Activated naive CD4-positive, alpha-beta T cell treated with anti-CD3 and anti-CD28 coated beads for 36 hours (primary cell): Measurements from ENCODE around the gene ACSF2. TPM values are rescaled to one million over a fixed set of nuclear protein-coding genes. Genes with fewer than 3 reads are reported as not detected.

Source experiments
- CTCF ChIA-PET: fragments of 350-600 bp; sonication (Branson Sonifier 250); formaldehyde crosslinking; loops from one replicate; lab custom pipeline; 2021; ENCODE audit warnings: antibody characterized with exemption; lab: Charles Lee
- DNase-seq: peaks from one replicate; pipeline ENCODE4 v3.0.0-alpha.2; 2020
- H3K27ac Mint-ChIP-seq: one replicate; pipeline ENCODE4 v1.8.0; 2021; ENCODE audit warnings: mild to moderate bottlenecking, mixed read lengths
- H3K27me3 Mint-ChIP-seq: one replicate; pipeline ENCODE4 v1.8.0; 2021; ENCODE audit warnings: low read depth, mixed read lengths
- H3K36me3 Mint-ChIP-seq: one replicate; pipeline ENCODE4 v1.8.0; 2021; ENCODE audit warnings: low read depth, mixed read lengths
- H3K4me1 Mint-ChIP-seq: one replicate; pipeline ENCODE4 v1.8.0; 2021; ENCODE audit warnings: low read depth, mixed read lengths
- H3K4me3 Mint-ChIP-seq: one replicate; pipeline ENCODE4 v1.8.0; 2021; ENCODE audit warnings: mild to moderate bottlenecking, moderate library complexity, mixed read lengths
- H3K9me3 Mint-ChIP-seq: one replicate; pipeline ENCODE4 v1.8.0; 2021; ENCODE audit warnings: mixed read lengths
- intact Hi-C: fragments of 100-400 bp; cut with micrococcal nuclease; formaldehyde crosslinking; loops from one replicate; pipeline ENCODE4 v1.15.1; 2023
- total RNA-seq, 2 experiments: library from RNA; stranded (reverse); gene quantifications; one replicate each; pipeline ENCODE4 v1.2.3, GENCODE V29; 2021

Gene ACSF2
- total RNA-seq, 2 experiments from 2014 or later: 19.7 to 20.7 TPM

GRCh38 chr17:50478391-50479381, 52.7 kb downstream of the ACSF2 start, which contains the start of gene RSAD1:
RSAD1 (plus strand) TSS chr17:50478860; CDS start chr17:50478885, 25 bp downstream.
- Mint-ChIP-seq H3K9me3 (no peaks in the 10 kb centered on the region), H3K36me3 (peaks cover 12% of the 10 kb centered on the region), H3K27me3 (peaks cover 5% of the 10 kb centered on the region), H3K27ac (peak within 1 kb of the TSS; percentile 95), H3K4me1 (peaks cover 25% of the 10 kb centered on the region), H3K4me3 (peak within 1 kb of the TSS; percentile 81)
- peak; percentile 88 for DNase-seq
- CTCF ChIA-PET: interaction anchor here (0.6 to 3.0 kb wide), 25 partner anchors 8 to 217 kb away, joined by 3 to 15 read pairs (median 4); partner anchors contain the start of genes CACNA1G, LRRC59 and SPATA20
- intact Hi-C loops: loop anchor here (1.0 to 2.0 kb wide), 10 partner anchors 32 to 278 kb away; partner anchors contain the start of genes ANKRD40, CACNA1G, LRRC59 and SPATA20

- intact Hi-C loops: loop anchor here (1.0 to 5.0 kb wide), 6 partner anchors 31 to 363 kb away; partner anchors contain the start of genes ANKRD40, LRRC59 and XYLT2
- Mint-ChIP-seq H3K4me3 (peak overlapping the region; percentile 78), H3K27ac (peak overlapping the region; percentile 76), H3K4me1 (peaks cover 25% of the 10 kb centered on the region), H3K9me3 (no peaks in the 10 kb centered on the region), H3K36me3 (peaks cover 12% of the 10 kb centered on the region), H3K27me3 (peaks cover 5% of the 10 kb centered on the region)
- peak; percentile 76 for DNase-seq
- CTCF ChIA-PET: interaction anchor here (0.6 to 3.0 kb wide), 22 partner anchors 9 to 216 kb away, joined by 3 to 15 read pairs (median 4); partner anchors contain the start of genes CACNA1G, LRRC59 and SPATA20
Observed at GRCh38 chr17:50479522-50480141, 53.6 kb downstream of the ACSF2 start.

GRCh38 chr17:50480142-50480764, 54.2 kb downstream of the ACSF2 start:
- no peak for DNase-seq
- peaks cover 12% of the 10 kb centered on the region for H3K36me3 Mint-ChIP-seq
- peaks cover 25% of the 10 kb centered on the region for H3K4me1 Mint-ChIP-seq
- no peak overlapping the region for H3K27ac Mint-ChIP-seq
- H3K4me3 Mint-ChIP-seq: peak overlapping the region; percentile 78
- intact Hi-C loops: loop anchor here (5.0 kb wide), 1 partner anchor 362 kb away; no protein-coding TSS in a partner anchor
- no peaks in the 10 kb centered on the region for H3K9me3 Mint-ChIP-seq
- H3K27me3 Mint-ChIP-seq: peaks cover 5% of the 10 kb centered on the region
- CTCF ChIA-PET: interaction anchor here (0.8 to 3.0 kb wide), 9 partner anchors 10 to 118 kb away, joined by 3 to 15 read pairs (median 7); partner anchors contain the start of gene LRRC59

GRCh38 chr17:50480854-50481490, 55.0 kb downstream of the ACSF2 start:
- no peak overlapping the region for H3K4me3 Mint-ChIP-seq
- intact Hi-C loops: loop anchor here (5.0 kb wide), 1 partner anchor 361 kb away; no protein-coding TSS in a partner anchor
- CTCF ChIA-PET: interaction anchor here (0.9 to 1.3 kb wide), 5 partner anchors 21 to 145 kb away, joined by 3 to 8 read pairs (median 6); no protein-coding TSS in a partner anchor
- H3K36me3 Mint-ChIP-seq: peaks cover 15% of the 10 kb centered on the region
- DNase-seq: no peak
- H3K27ac Mint-ChIP-seq: no peak overlapping the region
- peaks cover 25% of the 10 kb centered on the region for H3K4me1 Mint-ChIP-seq
- H3K27me3 Mint-ChIP-seq: peaks cover 5% of the 10 kb centered on the region
- H3K9me3 Mint-ChIP-seq: no peaks in the 10 kb centered on the region

GRCh38 chr17:50481648-50482047, 55.6 kb downstream of the ACSF2 start:
- CTCF ChIA-PET: interaction anchor here (0.6 to 1.8 kb wide), 10 partner anchors 20 to 146 kb away, joined by 3 to 13 read pairs (median 4); partner anchors contain the start of gene ACSF2
- intact Hi-C loops: loop anchor here (1.0 to 5.0 kb wide), 7 partner anchors 20 to 361 kb away; partner anchors contain the start of gene SPATA20
- H3K36me3 Mint-ChIP-seq: peaks cover 15% of the 10 kb centered on the region

GRCh38 chr17:50482110-50482509, 56.1 kb downstream of the ACSF2 start:
- H3K4me3 Mint-ChIP-seq: no peak overlapping the region
- H3K4me1 Mint-ChIP-seq: peaks cover 25% of the 10 kb centered on the region
- no peak overlapping the region for H3K27ac Mint-ChIP-seq
- H3K27me3 Mint-ChIP-seq: no peaks in the 10 kb centered on the region
- intact Hi-C loops: loop anchor here (1.0 to 5.0 kb wide), 7 partner anchors 19 to 360 kb away; partner anchors contain the start of gene SPATA20
- DNase-seq: no peak
- CTCF ChIA-PET: interaction anchor here (0.6 to 1.8 kb wide), 12 partner anchors 20 to 397 kb away, joined by 3 to 13 read pairs (median 4); partner anchors contain the start of gene ACSF2
- no peaks in the 10 kb centered on the region for H3K9me3 Mint-ChIP-seq
- peaks cover 15% of the 10 kb centered on the region for H3K36me3 Mint-ChIP-seq

More at GRCh38 chr17:50481648-50482047, 55.6 kb downstream of the ACSF2 start:
- peaks cover 25% of the 10 kb centered on the region for H3K4me1 Mint-ChIP-seq
- no peak for DNase-seq
- H3K4me3 Mint-ChIP-seq: no peak overlapping the region
- no peak overlapping the region for H3K27ac Mint-ChIP-seq
- peaks cover under 1% of the 10 kb centered on the region for H3K27me3 Mint-ChIP-seq
- no peaks in the 10 kb centered on the region for H3K9me3 Mint-ChIP-seq

- peaks cover 27% of the 10 kb centered on the region for H3K4me1 Mint-ChIP-seq
- peak overlapping the region; percentile 46 for H3K27ac Mint-ChIP-seq
- no peaks in the 10 kb centered on the region for H3K9me3 Mint-ChIP-seq
- CTCF ChIA-PET: interaction anchor here (0.6 to 2.4 kb wide), 14 partner anchors 14 to 396 kb away, joined by 3 to 13 read pairs (median 4); partner anchors contain the start of genes ACSF2, CHAD and COL1A1
- H3K36me3 Mint-ChIP-seq: peaks cover 17% of the 10 kb centered on the region
- no peaks in the 10 kb centered on the region for H3K27me3 Mint-ChIP-seq
- H3K4me3 Mint-ChIP-seq: no peak overlapping the region
- peak; percentile 86 for DNase-seq
- intact Hi-C loops: loop anchor here (1.0 to 5.0 kb wide), 7 partner anchors 19 to 360 kb away; partner anchors contain the start of gene SPATA20
Observed at GRCh38 chr17:50482516-50482915, 56.5 kb downstream of the ACSF2 start.

GRCh38 chr17:50483266-50483665, 57.2 kb downstream of the ACSF2 start:
- intact Hi-C loops: loop anchor here (5.0 kb wide), 1 partner anchor 359 kb away; no protein-coding TSS in a partner anchor
- Mint-ChIP-seq H3K4me3 (no peak overlapping the region), H3K9me3 (no peaks in the 10 kb centered on the region), H3K36me3 (peaks cover 17% of the 10 kb centered on the region), H3K4me1 (peaks cover 27% of the 10 kb centered on the region), H3K27me3 (no peaks in the 10 kb centered on the region), H3K27ac (peak overlapping the region; percentile 30)
- DNase-seq: no peak
- CTCF ChIA-PET: interaction anchor here (0.6 to 2.4 kb wide), 19 partner anchors 9 to 395 kb away, joined by 3 to 13 read pairs (median 4); partner anchors contain the start of genes ACSF2 and COL1A1

GRCh38 chr17:50484386-50485155, 58.6 kb downstream of the ACSF2 start:
- CTCF ChIA-PET: interaction anchor here (0.6 to 2.4 kb wide), 13 partner anchors 9 to 357 kb away, joined by 3 to 11 read pairs (median 4); no protein-coding TSS in a partner anchor
- Mint-ChIP-seq H3K4me3 (no peak overlapping the region), H3K36me3 (peaks cover 16% of the 10 kb centered on the region), H3K27ac (no peak overlapping the region), H3K4me1 (peaks cover 22% of the 10 kb centered on the region), H3K9me3 (no peaks in the 10 kb centered on the region), H3K27me3 (no peaks in the 10 kb centered on the region)
- DNase-seq: no peak
- intact Hi-C loops: loop anchor here (5.0 kb wide), 1 partner anchor 358 kb away; no protein-coding TSS in a partner anchor
